ENCODE results near the gene MINK1. TPM values are rescaled to one million over a fixed set of nuclear protein-coding genes. Genes with fewer than 3 reads are reported as not detected.
A peak's percentile ranks its signal among the peaks of the same experiment; 100 is the strongest.
"Not testable (repeated sequence)": the region's sequence is repeated elsewhere in the genome, so short reads cannot be mapped to it uniquely, and the experiment has no call there.

MINK1 gene
- total and polyA plus RNA-seq, 5 donors = 31.1 to 54.7 (median 48.8) TPM

DNA sequence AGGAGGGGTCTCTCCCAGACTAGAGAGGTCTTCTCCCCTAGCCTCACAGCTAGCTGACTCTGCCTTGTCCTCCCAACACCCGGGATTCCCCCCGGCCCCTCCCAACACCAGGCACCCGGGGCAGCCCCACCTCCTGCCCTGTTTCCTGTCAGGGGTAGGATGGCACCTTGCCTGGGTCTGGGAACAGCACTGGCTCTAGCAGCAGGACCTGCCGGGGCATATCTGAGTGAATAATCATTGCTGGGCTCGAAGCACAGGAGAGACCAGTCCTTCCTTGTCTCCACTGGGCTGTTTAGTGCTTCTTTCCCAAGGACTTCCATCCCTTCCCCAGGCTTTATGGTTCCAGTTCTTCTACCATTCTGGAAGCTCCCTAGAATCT lies 25.7 kb downstream of the MINK1 start:
- H3K4me1 ChIP-seq (ENCODE audit: control insufficient read depth, insufficient read depth, low read length) = peaks cover 24% of the 10 kb centered on the region
- H3K4me3 ChIP-seq (ENCODE audit: low read length) = no peak overlapping the region
- DNase-seq (peak; percentile 44 to 75 (median 74)), ATAC-seq (peak; percentile 57 to 69)
- intact Hi-C loops (cut with DNase I) = no loop called here
- no peaks in the 10 kb centered on the region for H3K27me3 ChIP-seq (ENCODE audit: control insufficient read depth, insufficient read depth)
- no peaks in the 10 kb centered on the region for H3K9me3 ChIP-seq (ENCODE audit: control insufficient read depth, low read length)
- peak overlapping the region; percentile 81 for H3K27ac ChIP-seq (ENCODE audit: low read length)
- WGBS = 21% methylated on average over 5 of the region's 5 CpGs

- DNase-seq (no peak), ATAC-seq (no peak)
- no peak overlapping the region for H3K4me3 ChIP-seq (ENCODE audit: low read length)
- peaks cover 24% of the 10 kb centered on the region for H3K4me1 ChIP-seq (ENCODE audit: control insufficient read depth, insufficient read depth, low read length)
- no peaks in the 10 kb centered on the region for H3K9me3 ChIP-seq (ENCODE audit: control insufficient read depth, low read length)
- 77% methylated on average over 32 of the region's 32 CpGs for WGBS
- H3K27ac ChIP-seq (ENCODE audit: low read length) = peak overlapping the region; percentile 70
- no peaks in the 10 kb centered on the region for H3K27me3 ChIP-seq (ENCODE audit: control insufficient read depth, insufficient read depth)
- intact Hi-C loops (cut with DNase I) = no loop called here
These were observed 26.9 kb downstream of the MINK1 start for GRCh38 chr17:4859816-4860625.

GRCh38 chr17:4860651-4861050 lies 27.5 kb downstream of the MINK1 start:
- peaks cover 24% of the 10 kb centered on the region for H3K4me1 ChIP-seq (ENCODE audit: control insufficient read depth, insufficient read depth, low read length)
- no peak overlapping the region for H3K4me3 ChIP-seq (ENCODE audit: low read length)
- H3K27me3 ChIP-seq (ENCODE audit: control insufficient read depth, insufficient read depth) = no peaks in the 10 kb centered on the region
- DNase-seq = no peak
- ATAC-seq = no peak
- intact Hi-C loops (cut with DNase I) = no loop called here
- peak overlapping the region; percentile 70 for H3K27ac ChIP-seq (ENCODE audit: low read length)
- WGBS = 90% methylated on average over 9 of the region's 9 CpGs
- H3K9me3 ChIP-seq (ENCODE audit: control insufficient read depth, low read length) = no peaks in the 10 kb centered on the region

- ATAC-seq = no peak
- WGBS = 94% methylated on average over 16 of the region's 16 CpGs
- peaks cover 24% of the 10 kb centered on the region for H3K4me1 ChIP-seq (ENCODE audit: control insufficient read depth, insufficient read depth, low read length)
These were observed 27.9 kb downstream of the MINK1 start for GRCh38 chr17:4861052-4861451.

DNA sequence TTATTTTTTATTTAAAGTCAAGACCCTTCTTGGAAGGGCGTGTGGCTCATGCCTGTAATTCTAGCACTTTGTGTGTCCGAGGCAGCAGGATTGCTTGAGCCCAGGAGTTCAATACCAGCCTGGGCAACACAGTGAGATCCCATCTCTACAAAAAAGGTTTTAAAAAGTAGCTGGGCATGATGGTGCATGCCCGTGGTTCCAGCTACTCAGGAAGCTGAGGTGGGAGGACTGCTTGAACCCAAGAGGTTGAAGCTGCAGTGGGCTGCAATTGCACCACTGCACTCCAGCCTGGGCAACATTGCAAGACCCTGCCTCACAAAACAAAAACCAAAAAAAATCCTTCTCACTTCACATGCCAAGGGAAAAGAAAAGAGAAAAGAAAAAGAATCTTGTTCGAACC lies 29.6 kb downstream of the MINK1 start:
- intact Hi-C loops (cut with DNase I) = no loop called here
- DNase-seq (no peak), ATAC-seq (no peak)
- no peak overlapping the region for H3K27ac ChIP-seq (ENCODE audit: low read length)
- H3K9me3 ChIP-seq (ENCODE audit: control insufficient read depth, low read length) = no peaks in the 10 kb centered on the region
- H3K4me3 ChIP-seq (ENCODE audit: low read length) = no peak overlapping the region
- no peaks in the 10 kb centered on the region for H3K27me3 ChIP-seq (ENCODE audit: control insufficient read depth, insufficient read depth)
- H3K4me1 ChIP-seq (ENCODE audit: control insufficient read depth, insufficient read depth, low read length) = peaks cover 15% of the 10 kb centered on the region
- WGBS = 96% methylated on average over 4 of the region's 4 CpGs

More at GRCh38 chr17:4861052-4861451, 27.9 kb downstream of the MINK1 start:
- DNase-seq = no peak
- Histone ChIP-seq H3K27me3 (ENCODE audit: control insufficient read depth, insufficient read depth) (no peaks in the 10 kb centered on the region), H3K27ac (ENCODE audit: low read length) (no peak overlapping the region), H3K4me3 (ENCODE audit: low read length) (no peak overlapping the region), H3K9me3 (ENCODE audit: control insufficient read depth, low read length) (no peaks in the 10 kb centered on the region)
- intact Hi-C loops (cut with DNase I) = no loop called here

DNA sequence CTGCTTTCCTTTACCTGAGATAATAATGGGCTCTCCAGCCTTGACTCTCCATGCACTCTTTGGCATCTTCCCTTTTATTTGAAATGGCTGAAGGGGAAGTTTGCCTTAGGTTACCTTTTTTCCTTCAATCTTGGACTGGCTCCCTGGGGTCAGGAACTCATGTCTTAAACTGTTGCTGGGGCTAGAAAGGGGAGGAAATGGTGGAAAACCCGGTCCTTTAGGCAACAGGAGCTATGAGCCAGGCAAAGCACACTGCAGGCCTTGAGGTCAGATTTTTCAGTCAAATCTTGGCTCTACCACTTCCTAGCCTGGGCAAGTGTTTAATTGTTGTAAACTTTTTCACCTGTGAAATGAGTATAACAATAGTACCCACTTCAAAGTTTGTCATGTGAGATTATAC lies 30.2 kb downstream of the MINK1 start:
- DNase-seq (no peak), ATAC-seq (no peak)
- H3K4me3 ChIP-seq (ENCODE audit: low read length) = no peak overlapping the region
- no peaks in the 10 kb centered on the region for H3K27me3 ChIP-seq (ENCODE audit: control insufficient read depth, insufficient read depth)
- 79% methylated on average over 1 of the region's 1 CpG for WGBS
- H3K9me3 ChIP-seq (ENCODE audit: control insufficient read depth, low read length) = no peaks in the 10 kb centered on the region
- intact Hi-C loops (cut with DNase I) = no loop called here
- no peak overlapping the region for H3K27ac ChIP-seq (ENCODE audit: low read length)
- H3K4me1 ChIP-seq (ENCODE audit: control insufficient read depth, insufficient read depth, low read length) = peaks cover 14% of the 10 kb centered on the region

GRCh38 chr17:4867535-4867934 lies 34.4 kb downstream of the MINK1 start:
- H3K27ac ChIP-seq (ENCODE audit: low read length); ATAC-seq; H3K9me3 ChIP-seq (ENCODE audit: control insufficient read depth, low read length); intact Hi-C loops (cut with DNase I); H3K4me1 ChIP-seq (ENCODE audit: control insufficient read depth, insufficient read depth, low read length); H3K27me3 ChIP-seq (ENCODE audit: control insufficient read depth, insufficient read depth); H3K4me3 ChIP-seq (ENCODE audit: low read length); DNase-seq: not testable (repeated sequence)
- 83% methylated on average over 5 of the region's 5 CpGs for WGBS

GRCh38 chr17:4869058-4869998 lies 36.2 kb downstream of the MINK1 start:
- H3K4me1 ChIP-seq (ENCODE audit: control insufficient read depth, insufficient read depth, low read length); ATAC-seq; H3K27me3 ChIP-seq (ENCODE audit: control insufficient read depth, insufficient read depth); H3K27ac ChIP-seq (ENCODE audit: low read length); H3K4me3 ChIP-seq (ENCODE audit: low read length); DNase-seq; intact Hi-C loops (cut with DNase I); H3K9me3 ChIP-seq (ENCODE audit: control insufficient read depth, low read length): not testable (repeated sequence)
- WGBS = 95% methylated on average over 22 of the region's 22 CpGs

DNA sequence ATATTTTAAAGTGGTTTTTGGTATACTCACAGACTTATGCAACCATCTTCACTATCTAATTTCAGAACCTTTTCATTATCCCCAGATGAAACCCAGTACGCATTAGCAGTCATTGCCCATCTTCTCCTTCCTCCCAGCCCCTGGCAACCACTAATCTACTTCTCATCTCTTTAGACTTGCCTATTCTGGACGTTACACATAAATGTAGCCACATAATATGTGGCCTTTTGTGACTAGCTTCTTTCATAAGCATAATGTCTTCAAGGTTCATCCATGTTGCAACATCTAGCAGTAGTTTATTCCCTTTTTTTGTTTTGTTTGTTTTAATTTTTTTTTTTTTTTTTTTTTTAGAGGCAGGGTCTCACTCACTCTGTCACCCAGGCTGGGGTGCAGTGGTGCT lies 37.7 kb downstream of the MINK1 start:
- Histone ChIP-seq H3K4me3 (ENCODE audit: low read length) (no peak overlapping the region), H3K4me1 (ENCODE audit: control insufficient read depth, insufficient read depth, low read length) (no peaks in the 10 kb centered on the region), H3K27ac (ENCODE audit: low read length) (no peak overlapping the region), H3K9me3 (ENCODE audit: control insufficient read depth, low read length) (no peaks in the 10 kb centered on the region), H3K27me3 (ENCODE audit: control insufficient read depth, insufficient read depth) (no peaks in the 10 kb centered on the region)
- ATAC-seq (no peak), DNase-seq (no peak)
- WGBS = 75% methylated on average over 2 of the region's 2 CpGs
- intact Hi-C loops (cut with DNase I) = no loop called here

DNA sequence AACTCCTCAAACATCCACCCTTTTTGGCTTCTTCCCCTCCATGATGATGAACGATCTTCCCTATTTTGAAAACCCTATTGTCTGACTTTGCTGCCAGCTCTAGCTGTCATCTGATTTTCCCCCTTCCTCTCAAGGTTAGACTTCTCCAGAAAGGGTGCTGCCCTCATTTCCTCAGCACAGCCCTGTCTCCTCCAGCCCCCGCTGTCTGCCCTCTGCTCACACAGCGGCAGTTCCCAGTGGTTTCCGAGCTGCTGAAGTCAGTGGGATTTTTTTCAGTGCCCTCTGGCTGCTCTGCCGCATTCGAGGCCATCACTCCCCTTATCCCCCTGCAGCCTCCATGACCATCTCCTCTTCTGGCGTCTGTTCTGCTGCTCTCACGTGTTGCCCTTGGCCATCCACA lies 39.6 kb downstream of the MINK1 start:
- Histone ChIP-seq H3K4me3 (ENCODE audit: low read length) (no peak overlapping the region), H3K27ac (ENCODE audit: low read length) (no peak overlapping the region), H3K27me3 (ENCODE audit: control insufficient read depth, insufficient read depth) (no peaks in the 10 kb centered on the region), H3K9me3 (ENCODE audit: control insufficient read depth, low read length) (no peaks in the 10 kb centered on the region), H3K4me1 (ENCODE audit: control insufficient read depth, insufficient read depth, low read length) (no peaks in the 10 kb centered on the region)
- 42% methylated on average over 8 of the region's 8 CpGs for WGBS
- DNase-seq = no peak
- intact Hi-C loops (cut with DNase I) = no loop called here
- ATAC-seq = peak; percentile 55 to 65

DNA sequence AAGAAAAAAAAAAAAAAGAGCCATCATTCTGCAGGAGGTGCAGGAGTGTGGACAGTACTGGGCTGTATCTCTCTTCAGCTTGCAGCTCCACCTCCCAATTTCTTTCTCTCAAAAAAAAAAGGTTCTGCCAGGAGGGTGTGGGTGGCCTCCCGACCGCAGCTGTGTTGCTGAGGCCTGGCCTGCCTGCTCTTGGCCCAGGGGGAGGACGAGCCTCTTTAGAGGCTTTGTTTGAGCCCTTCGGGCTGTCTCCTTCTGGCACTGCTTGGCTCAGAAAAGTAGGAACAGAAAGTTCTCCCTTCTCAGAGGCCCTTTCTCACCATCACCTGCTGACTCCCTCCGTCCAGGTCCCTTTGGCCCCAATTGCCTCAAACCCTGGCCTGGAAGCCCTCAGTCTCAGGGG lies 43.9 kb downstream of the MINK1 start:
- Histone ChIP-seq H3K27ac (ENCODE audit: low read length) (no peak overlapping the region), H3K27me3 (ENCODE audit: control insufficient read depth, insufficient read depth) (no peaks in the 10 kb centered on the region), H3K4me3 (ENCODE audit: low read length) (no peak overlapping the region), H3K4me1 (ENCODE audit: control insufficient read depth, insufficient read depth, low read length) (no peaks in the 10 kb centered on the region), H3K9me3 (ENCODE audit: control insufficient read depth, low read length) (no peaks in the 10 kb centered on the region)
- 54% methylated on average over 5 of the region's 5 CpGs for WGBS
- intact Hi-C loops (cut with DNase I) = no loop called here
- ATAC-seq (no peak), DNase-seq (no peak)
